Stomach (tissue), 4 donors: ENCODE data around the gene CENPP.
"Not testable (repeated sequence)": the region's sequence is repeated elsewhere in the genome, so short reads cannot be mapped to it uniquely, and the experiment has no call there.

Experiments
- CTCF ChIP-seq, 7 experiments: fragments of 450-650 bp in 4 of 7; fragments of 200-600 bp in 3 of 7; sonication (generic) in 3 of 7; IDR thresholded peaks; one replicate each; pipeline ENCODE4 v1.5.1; 2016 to 2019; ENCODE audit warnings: antibody characterized with exemption in 7 of 7, control low read depth in 2 of 7, mild to moderate bottlenecking in 1 of 7
- EP300 ChIP-seq: sonication (generic); formaldehyde crosslinking; IDR thresholded peaks from one replicate; pipeline ENCODE4 v1.6.1; 2017; ENCODE audit warnings: antibody characterized with exemption
- POLR2AphosphoS5 ChIP-seq, 3 donors: sonication (generic); formaldehyde crosslinking; IDR thresholded peaks; one replicate each; pipeline ENCODE4 v1.6.1; 2016; ENCODE audit warnings: antibody characterized with exemption in 3 of 3

- TF ChIP-seq CTCF (IDR thresholded peaks at IDR 0.05); POLR2AphosphoS5 (IDR thresholded peaks at IDR 0.05); EP300: not testable (repeated sequence)
Measured at GRCh38 chr9:92623936-92624335, 298.2 kb downstream of the CENPP start.
